Stimulated activated memory B cell treated with anti-CD40 and anti-IgM and Interleukin-4, amounts not matched to agents 10 μg/mL and 1 μg/mL and 100 μg/mL, for 72 hours (primary cell): ENCODE data around the gene VOPP1.

Experiments used
- ATAC-seq: fragments of 150-1000 bp; cut with Tn5 transposase; 2 replicates; pipeline ENCODE4 v1.10.0; 2021
- H3K27ac Mint-ChIP-seq: one replicate; pipeline ENCODE4 v1.8.0; 2022; ENCODE audit warnings: mild to moderate bottlenecking, mixed read lengths
- H3K27me3 Mint-ChIP-seq: one replicate; pipeline ENCODE4 v1.8.0; 2022; ENCODE audit warnings: mixed read lengths
- H3K36me3 Mint-ChIP-seq: one replicate; pipeline ENCODE4 v1.8.0; 2022; ENCODE audit warnings: mixed read lengths
- H3K4me1 Mint-ChIP-seq: one replicate; pipeline ENCODE4 v1.8.0; 2022; ENCODE audit warnings: mixed read lengths
- H3K4me3 Mint-ChIP-seq: one replicate; pipeline ENCODE4 v1.8.0; 2022; ENCODE audit warnings: mild to moderate bottlenecking, moderate library complexity, mixed read lengths
- H3K9me3 Mint-ChIP-seq: one replicate; pipeline ENCODE4 v1.8.0; 2022; ENCODE audit warnings: mixed read lengths

The VOPP1 gene

GRCh38 chr7:55569797-55570196 is 2.5 kb downstream of the VOPP1 start:
- peak; percentile 34 for ATAC-seq
- Mint-ChIP-seq H3K36me3 (peaks cover 38% of the 10 kb centered on the region), H3K27me3 (no peaks in the 10 kb centered on the region), H3K27ac (peak overlapping the region; percentile 92), H3K9me3 (no peaks in the 10 kb centered on the region), H3K4me3 (peak overlapping the region; percentile 96), H3K4me1 (peaks cover 79% of the 10 kb centered on the region)

- Mint-ChIP-seq H3K27me3 (no peaks in the 10 kb centered on the region), H3K36me3 (peaks cover 38% of the 10 kb centered on the region), H3K9me3 (no peaks in the 10 kb centered on the region), H3K4me1 (peaks cover 80% of the 10 kb centered on the region), H3K27ac (peak overlapping the region; percentile 92), H3K4me3 (peak overlapping the region; percentile 96)
- ATAC-seq: no peak
These were observed 3.0 kb downstream of the VOPP1 start for GRCh38 chr7:55569269-55569663.

- ATAC-seq: no peak
- Mint-ChIP-seq H3K4me3 (peak overlapping the region; percentile 96), H3K36me3 (peaks cover 38% of the 10 kb centered on the region), H3K27me3 (no peaks in the 10 kb centered on the region), H3K9me3 (no peaks in the 10 kb centered on the region), H3K4me1 (peaks cover 80% of the 10 kb centered on the region), H3K27ac (peak overlapping the region; percentile 92)
These were observed 3.6 kb downstream of the VOPP1 start for GRCh38 chr7:55568613-55569268.

- peak overlapping the region; percentile 96 for H3K4me3 Mint-ChIP-seq
- no peaks in the 10 kb centered on the region for H3K9me3 Mint-ChIP-seq
- H3K4me1 Mint-ChIP-seq: peaks cover 74% of the 10 kb centered on the region
- no peaks in the 10 kb centered on the region for H3K27me3 Mint-ChIP-seq
- H3K27ac Mint-ChIP-seq: peak overlapping the region; percentile 92
- peak; percentile 15 for ATAC-seq
- peaks cover 39% of the 10 kb centered on the region for H3K36me3 Mint-ChIP-seq
These were observed 4.7 kb downstream of the VOPP1 start for GRCh38 chr7:55567571-55567970.

- Mint-ChIP-seq H3K36me3 (peaks cover 58% of the 10 kb centered on the region), H3K27ac (peak overlapping the region; percentile 92), H3K9me3 (no peaks in the 10 kb centered on the region), H3K4me1 (peaks cover 93% of the 10 kb centered on the region), H3K4me3 (peak overlapping the region; percentile 63), H3K27me3 (no peaks in the 10 kb centered on the region)
- no peak for ATAC-seq
These were observed 6.6 kb downstream of the VOPP1 start for GRCh38 chr7:55565681-55566080.

GRCh38 chr7:55563596-55564325 is 8.5 kb downstream of the VOPP1 start:
- peak overlapping the region; percentile 92 for H3K27ac Mint-ChIP-seq
- H3K4me3 Mint-ChIP-seq: peak overlapping the region; percentile 65
- H3K9me3 Mint-ChIP-seq: no peaks in the 10 kb centered on the region
- no peaks in the 10 kb centered on the region for H3K27me3 Mint-ChIP-seq
- peaks cover 55% of the 10 kb centered on the region for H3K36me3 Mint-ChIP-seq
- ATAC-seq: no peak
- peaks cover 94% of the 10 kb centered on the region for H3K4me1 Mint-ChIP-seq

- H3K27ac Mint-ChIP-seq: peak overlapping the region; percentile 79
- H3K4me3 Mint-ChIP-seq: peak overlapping the region; percentile 59
- ATAC-seq: no peak
- peaks cover 38% of the 10 kb centered on the region for H3K36me3 Mint-ChIP-seq
- no peaks in the 10 kb centered on the region for H3K9me3 Mint-ChIP-seq
- peaks cover 94% of the 10 kb centered on the region for H3K4me1 Mint-ChIP-seq
- H3K27me3 Mint-ChIP-seq: no peaks in the 10 kb centered on the region
These were observed 10.6 kb downstream of the VOPP1 start for GRCh38 chr7:55561690-55562089.

GRCh38 chr7:55558962-55559920 is 13.1 kb downstream of the VOPP1 start:
- Mint-ChIP-seq H3K27me3 (no peaks in the 10 kb centered on the region), H3K4me1 (peaks cover 94% of the 10 kb centered on the region), H3K36me3 (peaks cover 50% of the 10 kb centered on the region), H3K9me3 (no peaks in the 10 kb centered on the region), H3K4me3 (peak overlapping the region; percentile 66), H3K27ac (peak overlapping the region; percentile 79)
- ATAC-seq: no peak

- no peaks in the 10 kb centered on the region for H3K27me3 Mint-ChIP-seq
- peaks cover 59% of the 10 kb centered on the region for H3K36me3 Mint-ChIP-seq
- H3K9me3 Mint-ChIP-seq: no peaks in the 10 kb centered on the region
- peak overlapping the region; percentile 79 for H3K27ac Mint-ChIP-seq
- peaks cover 97% of the 10 kb centered on the region for H3K4me1 Mint-ChIP-seq
- H3K4me3 Mint-ChIP-seq: peak overlapping the region; percentile 65
- peak; percentile 93 for ATAC-seq
These were observed 14.6 kb downstream of the VOPP1 start for GRCh38 chr7:55557666-55558188.

GRCh38 chr7:55556492-55556891 is 15.8 kb downstream of the VOPP1 start:
- Mint-ChIP-seq H3K27ac (peak overlapping the region; percentile 79), H3K27me3 (no peaks in the 10 kb centered on the region), H3K4me1 (peaks cover 97% of the 10 kb centered on the region), H3K4me3 (peak overlapping the region; percentile 66), H3K36me3 (peaks cover 48% of the 10 kb centered on the region), H3K9me3 (no peaks in the 10 kb centered on the region)
- ATAC-seq: no peak

GRCh38 chr7:55556031-55556430 is 16.3 kb downstream of the VOPP1 start:
- Mint-ChIP-seq H3K9me3 (no peaks in the 10 kb centered on the region), H3K4me3 (peak overlapping the region; percentile 66), H3K27ac (peak overlapping the region; percentile 79), H3K27me3 (no peaks in the 10 kb centered on the region), H3K4me1 (peaks cover 97% of the 10 kb centered on the region), H3K36me3 (peaks cover 43% of the 10 kb centered on the region)
- ATAC-seq: no peak

- H3K27ac Mint-ChIP-seq: peak overlapping the region; percentile 79
- H3K4me1 Mint-ChIP-seq: peaks cover 97% of the 10 kb centered on the region
- peak overlapping the region; percentile 66 for H3K4me3 Mint-ChIP-seq
- ATAC-seq: no peak
- H3K36me3 Mint-ChIP-seq: peaks cover 36% of the 10 kb centered on the region
- no peaks in the 10 kb centered on the region for H3K27me3 Mint-ChIP-seq
- no peaks in the 10 kb centered on the region for H3K9me3 Mint-ChIP-seq
These were observed 17.1 kb downstream of the VOPP1 start for GRCh38 chr7:55555160-55555559.

- H3K4me1 Mint-ChIP-seq: peaks cover 97% of the 10 kb centered on the region
- ATAC-seq: no peak
- peak overlapping the region; percentile 79 for H3K27ac Mint-ChIP-seq
- no peaks in the 10 kb centered on the region for H3K9me3 Mint-ChIP-seq
- no peaks in the 10 kb centered on the region for H3K27me3 Mint-ChIP-seq
- H3K36me3 Mint-ChIP-seq: peaks cover 36% of the 10 kb centered on the region
- peak overlapping the region; percentile 66 for H3K4me3 Mint-ChIP-seq
These were observed 18.3 kb downstream of the VOPP1 start for GRCh38 chr7:55554038-55554437.

GRCh38 chr7:55553024-55553345 is 19.3 kb downstream of the VOPP1 start:
- no peaks in the 10 kb centered on the region for H3K9me3 Mint-ChIP-seq
- no peaks in the 10 kb centered on the region for H3K27me3 Mint-ChIP-seq
- H3K4me3 Mint-ChIP-seq: no peak overlapping the region
- no peak for ATAC-seq
- H3K36me3 Mint-ChIP-seq: peaks cover 36% of the 10 kb centered on the region
- peaks cover 97% of the 10 kb centered on the region for H3K4me1 Mint-ChIP-seq
- peak overlapping the region; percentile 79 for H3K27ac Mint-ChIP-seq
